SHP77 (cell line): ENCODE results near the gene AUNIP.

Source experiments
- DNase-seq, 2 experiments: peaks; one replicate each; lab custom pipeline; 2025; lab: John Stamatoyannopoulos, UW

The AUNIP gene, protein sequence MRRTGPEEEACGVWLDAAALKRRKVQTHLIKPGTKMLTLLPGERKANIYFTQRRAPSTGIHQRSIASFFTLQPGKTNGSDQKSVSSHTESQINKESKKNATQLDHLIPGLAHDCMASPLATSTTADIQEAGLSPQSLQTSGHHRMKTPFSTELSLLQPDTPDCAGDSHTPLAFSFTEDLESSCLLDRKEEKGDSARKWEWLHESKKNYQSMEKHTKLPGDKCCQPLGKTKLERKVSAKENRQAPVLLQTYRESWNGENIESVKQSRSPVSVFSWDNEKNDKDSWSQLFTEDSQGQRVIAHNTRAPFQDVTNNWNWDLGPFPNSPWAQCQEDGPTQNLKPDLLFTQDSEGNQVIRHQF

GRCh38 chr1:25858906-25859789, at the start of gene AUNIP:
AUNIP (minus strand) TSS chr1:25859457; CDS start chr1:25859357, 100 bp downstream.
- peak; percentile 65 to 78 for DNase-seq

- DNase-seq = no peak
These were observed 49.8 kb upstream of the AUNIP start for GRCh38 chr1:25909040-25909439.

DNA sequence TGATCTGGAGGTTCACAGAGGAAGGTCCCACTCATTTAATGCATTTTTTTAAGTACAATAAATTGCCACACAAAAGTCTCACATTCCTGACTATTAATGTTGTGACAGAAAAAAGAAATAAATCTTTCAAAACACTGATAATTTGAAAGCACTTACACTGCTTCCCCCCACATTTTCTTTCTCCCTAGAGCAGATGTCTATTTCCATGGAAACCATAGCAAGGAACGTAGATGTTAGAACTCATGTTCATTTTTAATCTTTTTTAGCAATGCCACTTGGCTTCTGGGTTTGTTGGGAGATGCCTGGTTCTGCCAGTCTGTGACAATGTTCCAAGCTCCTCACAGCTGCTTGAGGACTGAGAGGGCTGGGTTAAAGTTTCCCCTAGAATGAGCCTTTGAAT, 48.9 kb upstream of the AUNIP start:
- no peak for DNase-seq

DNA sequence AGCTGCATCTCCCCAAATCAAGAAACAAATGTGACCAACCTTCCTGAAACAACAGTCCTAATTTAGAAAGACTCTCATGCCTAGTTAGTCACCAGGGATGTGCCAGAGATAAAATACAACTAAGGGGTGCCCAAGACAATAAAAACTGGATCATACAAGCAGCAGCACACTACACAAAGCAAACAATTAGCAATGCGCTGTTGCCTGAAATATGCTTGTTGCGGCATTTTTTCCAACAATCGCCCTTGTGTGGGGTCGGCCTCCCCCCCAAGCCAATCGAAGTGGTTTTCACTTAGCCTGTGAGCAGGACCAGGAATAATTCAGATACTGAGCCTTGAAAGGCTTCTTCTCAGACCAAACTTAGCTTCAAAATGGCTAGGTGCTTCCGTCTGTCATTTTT, 48.3 kb upstream of the AUNIP start:
- DNase-seq = no peak

DNA sequence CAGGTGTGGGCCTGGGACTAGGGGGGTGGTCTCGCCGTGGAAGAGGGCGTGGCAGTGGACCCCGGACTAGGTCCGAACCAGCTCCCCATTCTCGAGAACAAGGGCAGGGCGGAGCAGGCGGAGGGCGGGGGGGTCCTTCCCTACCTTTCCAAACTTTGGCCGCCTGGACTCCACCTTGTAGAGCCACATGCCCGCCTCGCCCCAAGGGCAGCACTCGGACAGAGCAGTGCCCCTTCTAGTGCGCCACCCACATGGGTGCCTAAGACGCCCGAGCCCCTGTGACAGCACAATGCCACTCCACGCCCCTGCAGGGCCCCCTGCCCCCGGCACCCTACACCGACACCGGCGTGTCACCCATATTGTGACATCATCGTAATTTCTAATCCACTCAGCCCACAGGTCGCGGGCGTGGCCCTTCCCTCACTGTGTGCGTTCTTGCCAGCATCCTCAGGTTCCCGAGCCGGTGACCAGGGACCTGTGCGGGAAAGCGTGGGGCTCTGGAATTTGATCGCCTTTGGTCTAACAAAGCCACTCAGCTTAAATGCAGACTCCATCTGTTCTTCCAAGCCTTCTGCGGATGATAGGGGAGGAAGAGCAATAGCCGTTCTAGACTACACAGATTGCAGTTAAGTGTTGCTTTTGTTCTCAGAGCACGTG, 47.5 kb upstream of the AUNIP start:
- DNase-seq = peak; percentile 46 to 70

- DNase-seq = peak; percentile 92 to 96
These were observed 46.7 kb upstream of the AUNIP start, which contains the start of gene STMN1 for GRCh38 chr1:25905680-25906643. STMN1 (minus strand) TSS chr1:25906419; CDS start chr1:25904676, 1,743 bp downstream.

GRCh38 chr1:25904943-25905679, 45.9 kb upstream of the AUNIP start:
- peak; percentile 90 to 92 for DNase-seq

DNA sequence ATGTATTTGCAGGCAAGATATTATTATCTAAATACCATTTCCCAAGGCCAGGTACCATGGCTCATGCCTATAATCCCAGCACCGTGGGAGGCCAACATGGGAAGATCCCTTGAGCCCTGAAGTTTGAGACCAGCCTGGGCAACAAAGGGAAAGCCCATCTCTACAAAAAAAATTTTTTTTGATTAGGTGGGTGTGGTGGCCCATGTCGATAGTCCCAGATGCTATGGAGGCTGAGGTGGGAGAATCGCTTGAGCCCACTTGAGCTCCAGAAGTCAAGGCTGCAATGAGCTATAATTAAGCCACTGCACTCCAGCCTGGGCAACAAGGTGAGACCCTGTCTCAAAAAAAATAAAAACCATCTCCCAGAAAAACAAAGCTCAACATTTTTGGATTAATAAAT, 44.7 kb upstream of the AUNIP start:
- no peak for DNase-seq

DNA sequence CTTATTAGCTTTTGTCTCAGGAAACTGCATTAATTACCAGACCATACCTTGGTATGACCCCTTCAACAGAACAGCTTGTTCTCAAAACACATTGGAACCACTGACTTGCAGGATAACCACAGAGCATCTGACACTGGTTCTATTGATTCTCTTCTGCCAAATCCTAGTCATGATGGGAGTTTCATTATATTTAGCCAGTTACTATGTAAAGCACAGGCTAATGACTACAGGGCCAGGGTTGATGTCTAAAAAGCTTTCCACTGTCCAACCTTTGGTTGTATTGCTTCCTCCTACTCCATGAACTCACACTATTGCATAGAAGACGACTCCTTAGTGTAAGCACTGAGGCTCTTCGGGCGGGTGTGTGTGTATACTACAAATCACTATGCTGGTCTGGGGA, 43.2 kb upstream of the AUNIP start:
- DNase-seq = no peak

DNA sequence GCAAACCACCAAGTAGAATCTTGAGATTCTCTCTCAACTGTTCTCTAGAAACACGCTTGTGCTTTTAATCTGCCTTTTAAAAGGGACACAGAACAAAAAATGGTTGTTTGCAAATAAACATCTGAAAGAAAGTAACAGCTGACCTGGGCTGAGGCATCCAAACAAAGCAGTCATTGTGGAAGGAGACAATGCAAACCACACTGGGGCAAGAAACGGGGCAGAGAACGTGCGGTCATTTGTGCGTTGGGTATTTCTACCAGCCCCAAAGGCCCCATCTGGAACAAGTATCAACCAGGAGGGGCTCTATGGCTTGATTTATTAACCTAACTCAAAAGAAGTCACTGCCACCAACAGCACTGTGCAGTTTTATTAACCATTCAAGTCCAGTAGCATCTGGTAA, 41.0 kb upstream of the AUNIP start:
- DNase-seq = no peak

- DNase-seq = no peak
These were observed 40.5 kb upstream of the AUNIP start for GRCh38 chr1:25899792-25900191.

GRCh38 chr1:25898223-25899015, 39.2 kb upstream of the AUNIP start:
- no peak for DNase-seq

GRCh38 chr1:25897754-25898153, 38.5 kb upstream of the AUNIP start:
- no peak for DNase-seq

GRCh38 chr1:25896266-25896665, 37.0 kb upstream of the AUNIP start:
- no peak for DNase-seq

- peak; percentile 65 to 69 for DNase-seq
These were observed 36.2 kb upstream of the AUNIP start for GRCh38 chr1:25895365-25895990.

DNA sequence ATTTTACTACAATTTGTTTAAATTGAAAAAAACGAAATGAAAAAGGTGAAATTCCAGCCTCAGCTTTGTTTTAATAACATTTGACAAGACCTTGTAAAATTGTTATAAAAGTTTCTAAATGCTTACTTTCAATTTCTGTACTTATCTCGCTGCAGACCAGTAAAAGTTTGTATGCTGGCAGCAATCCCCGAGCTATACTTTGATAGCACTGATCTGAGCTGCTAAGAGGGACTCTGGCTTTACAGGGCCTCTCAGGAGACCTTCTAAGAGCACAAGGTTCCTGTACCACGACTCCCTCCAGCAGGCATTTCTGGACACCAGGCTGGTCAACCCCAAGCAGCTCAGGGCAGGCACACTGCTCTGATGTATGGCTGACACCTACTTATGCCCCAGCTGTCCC, 33.9 kb upstream of the AUNIP start:
- DNase-seq = no peak

DNA sequence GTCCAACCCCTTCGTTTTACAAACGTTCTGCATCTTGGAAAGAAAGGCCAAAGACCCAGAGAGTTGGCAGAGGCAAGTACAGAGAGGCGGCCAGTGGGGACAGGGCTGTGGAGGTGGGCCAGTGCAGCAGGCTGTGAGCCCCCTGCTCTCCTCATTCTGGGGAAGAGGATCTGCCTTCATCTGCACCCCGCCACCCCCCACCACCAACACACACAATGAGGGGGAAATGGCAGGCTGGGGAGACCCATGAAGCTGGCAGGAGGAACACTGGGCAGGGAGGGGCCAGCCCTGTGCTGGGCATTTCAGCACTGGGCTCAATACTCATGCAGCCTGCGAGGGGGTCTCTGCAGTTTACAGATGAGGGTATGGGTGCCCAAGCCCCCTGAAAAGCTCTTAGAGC, 32.3 kb upstream of the AUNIP start:
- no peak for DNase-seq

GRCh38 chr1:25890239-25891034, 31.2 kb upstream of the AUNIP start:
- no peak for DNase-seq
